Stimulated activated CD4-positive, alpha-beta T cell treated with anti-CD3 and anti-CD28 coated beads, Interleukin-1b, Interleukin-23, amount 100 ng/mL, for 48 hours (primary cell): ENCODE measurements around the gene CASZ1.

Source experiments
- DNase-seq: peaks from one replicate; pipeline ENCODE4 v3.0.0-alpha.2; 2020

CASZ1 gene

GRCh38 chr1:10703702-10704101 is 92.7 kb downstream of the CASZ1 start:
- no peak for DNase-seq

GRCh38 chr1:10701145-10701544 is 95.3 kb downstream of the CASZ1 start:
- DNase-seq: no peak

- DNase-seq: no peak
Observed at GRCh38 chr1:10699470-10699835, 97.0 kb downstream of the CASZ1 start.

- DNase-seq: no peak
Observed at GRCh38 chr1:10698726-10699469, 97.5 kb downstream of the CASZ1 start.

- no peak for DNase-seq
Observed at GRCh38 chr1:10697621-10698160, 98.8 kb downstream of the CASZ1 start.

GRCh38 chr1:10696977-10697376 is 99.5 kb downstream of the CASZ1 start:
- peak; percentile 44 for DNase-seq

GRCh38 chr1:10694633-10695627 is 101.5 kb downstream of the CASZ1 start:
- DNase-seq: peak; percentile 68

- DNase-seq: no peak
Observed at GRCh38 chr1:10694274-10694632, 102.2 kb downstream of the CASZ1 start.

- DNase-seq: no peak
Observed at GRCh38 chr1:10693497-10694273, 102.8 kb downstream of the CASZ1 start.

GRCh38 chr1:10693152-10693496 is 103.3 kb downstream of the CASZ1 start:
- DNase-seq: no peak

- DNase-seq: peak; percentile 81
Observed at GRCh38 chr1:10692401-10693021, 103.9 kb downstream of the CASZ1 start.

GRCh38 chr1:10691740-10692125 is 104.7 kb downstream of the CASZ1 start:
- peak; percentile 40 for DNase-seq

GRCh38 chr1:10691075-10691739 is 105.2 kb downstream of the CASZ1 start:
- DNase-seq: no peak

GRCh38 chr1:10690484-10690883 is 106.0 kb downstream of the CASZ1 start:
- DNase-seq: no peak

GRCh38 chr1:10688409-10688786 is 108.0 kb downstream of the CASZ1 start:
- DNase-seq: no peak

GRCh38 chr1:10687782-10688408 is 108.6 kb downstream of the CASZ1 start:
- no peak for DNase-seq

GRCh38 chr1:10687251-10687651 is 109.2 kb downstream of the CASZ1 start:
- no peak for DNase-seq

- DNase-seq: no peak
Observed at GRCh38 chr1:10686404-10687040, 109.9 kb downstream of the CASZ1 start.

- DNase-seq: no peak
Observed at GRCh38 chr1:10685808-10686403, 110.5 kb downstream of the CASZ1 start.

GRCh38 chr1:10685196-10685807 is 111.1 kb downstream of the CASZ1 start:
- no peak for DNase-seq
